Stimulated activated CD8-positive, alpha-beta memory T cell treated with anti-CD3 and anti-CD28 coated beads, Interleukin-7, amount 100 ng/mL, for 1 hour (primary cell): Measurements from ENCODE around the gene ARFGEF3.
"Not testable (repeated sequence)": the region's sequence is repeated elsewhere in the genome, so short reads cannot be mapped to it uniquely, and the experiment has no call there.

ENCODE experiments used
- DNase-seq, 2 donors: peaks; one replicate each; pipeline ENCODE4 v3.0.0-alpha.2; 2020; ENCODE audit warnings: low read depth in 2 of 2

The ARFGEF3 gene

GRCh38 chr6:138272533-138273315 lies 111.0 kb downstream of the ARFGEF3 start:
- DNase-seq, result no peak

GRCh38 chr6:138275976-138276375 lies 114.2 kb downstream of the ARFGEF3 start:
- DNase-seq, result no peak

- DNase-seq, result no peak
Measured at GRCh38 chr6:138277835-138278234, 116.1 kb downstream of the ARFGEF3 start.

- DNase-seq, result no peak
Measured at GRCh38 chr6:138278326-138278725, 116.6 kb downstream of the ARFGEF3 start.

GRCh38 chr6:138285800-138286199 lies 124.1 kb downstream of the ARFGEF3 start:
- no peak for DNase-seq

- DNase-seq, result no peak
Measured at GRCh38 chr6:138286698-138287097, 125.0 kb downstream of the ARFGEF3 start.

GRCh38 chr6:138287144-138287955 lies 125.6 kb downstream of the ARFGEF3 start:
- peak in 1 of 2 donors; percentile 28 for DNase-seq

- DNase-seq, result not testable (repeated sequence)
Measured at GRCh38 chr6:138288428-138289085, 126.8 kb downstream of the ARFGEF3 start.

GRCh38 chr6:138289739-138290138 lies 128.0 kb downstream of the ARFGEF3 start:
- no peak for DNase-seq

- no peak for DNase-seq
Measured at GRCh38 chr6:138290423-138290962, 128.8 kb downstream of the ARFGEF3 start.

- no peak for DNase-seq
Measured at GRCh38 chr6:138291036-138291848, 129.5 kb downstream of the ARFGEF3 start.

GRCh38 chr6:138291849-138292181 lies 130.1 kb downstream of the ARFGEF3 start:
- DNase-seq, result no peak

- no peak for DNase-seq
Measured at GRCh38 chr6:138292482-138292881, 130.7 kb downstream of the ARFGEF3 start.

GRCh38 chr6:138293428-138294395 lies 132.0 kb downstream of the ARFGEF3 start:
- no peak for DNase-seq

GRCh38 chr6:138296381-138296780 lies 134.6 kb downstream of the ARFGEF3 start:
- no peak for DNase-seq

- DNase-seq, result no peak
Measured at GRCh38 chr6:138296786-138297185, 135.0 kb downstream of the ARFGEF3 start.

GRCh38 chr6:138297761-138298298 lies 136.1 kb downstream of the ARFGEF3 start:
- no peak for DNase-seq

GRCh38 chr6:138300469-138300868 lies 138.7 kb downstream of the ARFGEF3 start:
- DNase-seq, result no peak

- no peak for DNase-seq
Measured at GRCh38 chr6:138302554-138302953, 140.8 kb downstream of the ARFGEF3 start.

- no peak for DNase-seq
Measured at GRCh38 chr6:138307352-138307751, 145.6 kb downstream of the ARFGEF3 start.
